HG02759 (cell line): ENCODE measurements around the gene RUNDC3A.

ENCODE experiments used
- ATAC-seq: cut with Tn5 transposase; IDR thresholded peaks from one replicate; pipeline ENCODE4 v1.9.1; 2021; ENCODE audit warnings: mild to moderate bottlenecking, moderate library complexity; ENCODE audit not compliant: unreplicated experiment

RUNDC3A gene

GRCh38 chr17:44283344-44284023 is 24.9 kb upstream of the RUNDC3A start:
- ATAC-seq: no peak

GRCh38 chr17:44284024-44284400 is 24.4 kb upstream of the RUNDC3A start:
- no peak for ATAC-seq

GRCh38 chr17:44287651-44288050 is 20.8 kb upstream of the RUNDC3A start:
- no peak for ATAC-seq

GRCh38 chr17:44293509-44294226 is 14.7 kb upstream of the RUNDC3A start:
- no peak for ATAC-seq

- ATAC-seq: no peak
These were observed 10.4 kb upstream of the RUNDC3A start for GRCh38 chr17:44297975-44298374.

GRCh38 chr17:44304651-44305050 is 3.8 kb upstream of the RUNDC3A start:
- no peak for ATAC-seq

- no peak for ATAC-seq
These were observed 814 bp upstream of the RUNDC3A start for GRCh38 chr17:44307387-44308186.

- ATAC-seq: no peak
These were observed 464 bp downstream of the RUNDC3A start for GRCh38 chr17:44308865-44309264.

GRCh38 chr17:44309472-44309871 is 1.1 kb downstream of the RUNDC3A start:
- no peak for ATAC-seq

- ATAC-seq: no peak
These were observed 1.8 kb downstream of the RUNDC3A start for GRCh38 chr17:44310188-44310587.

GRCh38 chr17:44310609-44311376 is 2.4 kb downstream of the RUNDC3A start:
- ATAC-seq: no peak

GRCh38 chr17:44311562-44312181 is 3.3 kb downstream of the RUNDC3A start:
- ATAC-seq: no peak

- no peak for ATAC-seq
These were observed 4.1 kb downstream of the RUNDC3A start for GRCh38 chr17:44312396-44313104.

- ATAC-seq: no peak
These were observed 5.6 kb downstream of the RUNDC3A start for GRCh38 chr17:44314031-44314430.

- no peak for ATAC-seq
These were observed 6.1 kb downstream of the RUNDC3A start for GRCh38 chr17:44314524-44314868.

GRCh38 chr17:44314869-44315661 is 6.7 kb downstream of the RUNDC3A start:
- ATAC-seq: no peak

GRCh38 chr17:44315760-44316731 is 7.6 kb downstream of the RUNDC3A start:
- no peak for ATAC-seq

GRCh38 chr17:44317545-44317944 is 9.1 kb downstream of the RUNDC3A start:
- ATAC-seq: no peak
